Activated CD8-positive, alpha-beta memory T cell treated with anti-CD3 and anti-CD28 coated beads, Interleukin-2, amount 10 ng/mL, durations not matched to agents 7 days and 5 days (primary cell): ENCODE measurements around the gene OR6C68. TPM values are rescaled to one million over a fixed set of nuclear protein-coding genes. Genes with fewer than 3 reads are reported as not detected.

Source experiments
- ATAC-seq: fragments of 150-1000 bp; cut with Tn5 transposase; one replicate; pipeline ENCODE4 v1.10.0; 2021; ENCODE audit warnings: moderate library complexity
- CTCF ChIA-PET: fragments of 350-600 bp; sonication (Branson Sonifier 250); formaldehyde crosslinking; loops from one replicate; lab custom pipeline; 2021; ENCODE audit warnings: antibody characterized with exemption; lab: Charles Lee
- DNase-seq: peaks from one replicate; pipeline ENCODE4 v3.0.0-alpha.2; 2020
- H3K27ac Mint-ChIP-seq: one replicate; pipeline ENCODE4 v1.8.0; 2021; ENCODE audit warnings: mild to moderate bottlenecking, mixed read lengths
- H3K27me3 Mint-ChIP-seq: one replicate; pipeline ENCODE4 v1.8.0; 2021; ENCODE audit warnings: mixed read lengths
- H3K36me3 Mint-ChIP-seq: one replicate; pipeline ENCODE4 v1.8.0; 2021; ENCODE audit warnings: mild to moderate bottlenecking, mixed read lengths
- H3K4me1 Mint-ChIP-seq: one replicate; pipeline ENCODE4 v1.8.0; 2021; ENCODE audit warnings: mixed read lengths
- H3K4me3 Mint-ChIP-seq: one replicate; pipeline ENCODE4 v1.8.0; 2021; ENCODE audit warnings: mild to moderate bottlenecking, moderate library complexity, mixed read lengths
- H3K9me3 Mint-ChIP-seq: one replicate; pipeline ENCODE4 v1.8.0; 2022; ENCODE audit warnings: low read depth, mixed read lengths
- total RNA-seq, 2 experiments: library from RNA; stranded (reverse); gene quantifications; one replicate each; pipeline ENCODE4 v1.2.3, GENCODE V29; 2021

Gene OR6C68
- total RNA-seq, 2 experiments from 2014 or later = not detected

DNA sequence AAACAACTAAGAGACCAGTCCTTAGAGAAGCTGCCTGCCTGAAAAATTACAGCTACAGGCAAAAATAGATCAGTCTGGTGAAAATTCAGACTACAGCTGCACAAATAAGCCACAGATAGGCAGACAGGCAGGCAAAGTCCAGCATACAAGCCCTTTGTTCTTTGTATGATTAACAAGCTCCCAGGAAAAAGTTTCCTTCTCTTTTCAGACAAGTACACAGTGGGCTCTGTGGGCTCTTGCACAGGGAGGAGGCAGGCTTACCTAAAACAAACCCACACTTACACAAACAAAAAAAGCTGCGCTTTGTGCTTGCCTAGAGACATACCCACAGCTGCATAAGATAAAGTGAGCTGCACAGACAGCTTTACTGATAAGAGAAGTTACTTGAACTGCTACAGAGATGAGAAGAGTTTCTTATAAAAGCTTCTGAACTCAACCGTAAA lies 7.7 kb downstream of the OR6C68 start:
- Mint-ChIP-seq H3K4me1 (no peaks in the 10 kb centered on the region), H3K9me3 (no peaks in the 10 kb centered on the region), H3K4me3 (no peak overlapping the region), H3K36me3 (no peaks in the 10 kb centered on the region), H3K27me3 (peaks cover 14% of the 10 kb centered on the region), H3K27ac (no peak overlapping the region)
- DNase-seq = no peak
- no peak for ATAC-seq
- CTCF ChIA-PET = interaction anchor here (0.6 kb wide), 1 partner anchor 1202 kb away, joined by 4 read pairs; no protein-coding TSS in a partner anchor

DNA sequence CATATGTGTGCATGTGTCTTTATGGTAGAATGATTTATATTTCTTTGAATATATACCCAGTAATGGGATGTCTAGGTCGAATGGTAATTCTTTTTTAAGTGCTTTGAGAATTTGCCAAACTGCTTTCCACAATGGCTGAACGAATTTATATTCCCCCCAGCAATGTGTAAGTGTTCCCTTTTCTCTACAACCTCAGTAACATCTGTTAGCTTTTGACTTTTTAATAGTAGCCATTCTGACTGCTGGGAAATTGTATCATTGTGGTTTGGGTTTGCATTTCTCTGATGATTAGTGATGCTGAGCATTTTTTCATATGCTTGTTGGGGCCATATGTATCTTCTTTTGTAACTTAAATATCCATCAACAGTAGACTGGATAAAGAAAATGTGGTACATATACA lies 9.4 kb downstream of the OR6C68 start:
- no peaks in the 10 kb centered on the region for H3K9me3 Mint-ChIP-seq
- CTCF ChIA-PET = no interaction called here
- no peak overlapping the region for H3K27ac Mint-ChIP-seq
- ATAC-seq = no peak
- DNase-seq = no peak
- peaks cover under 1% of the 10 kb centered on the region for H3K27me3 Mint-ChIP-seq
- no peak overlapping the region for H3K4me3 Mint-ChIP-seq
- H3K4me1 Mint-ChIP-seq = no peaks in the 10 kb centered on the region
- H3K36me3 Mint-ChIP-seq = no peaks in the 10 kb centered on the region

DNA sequence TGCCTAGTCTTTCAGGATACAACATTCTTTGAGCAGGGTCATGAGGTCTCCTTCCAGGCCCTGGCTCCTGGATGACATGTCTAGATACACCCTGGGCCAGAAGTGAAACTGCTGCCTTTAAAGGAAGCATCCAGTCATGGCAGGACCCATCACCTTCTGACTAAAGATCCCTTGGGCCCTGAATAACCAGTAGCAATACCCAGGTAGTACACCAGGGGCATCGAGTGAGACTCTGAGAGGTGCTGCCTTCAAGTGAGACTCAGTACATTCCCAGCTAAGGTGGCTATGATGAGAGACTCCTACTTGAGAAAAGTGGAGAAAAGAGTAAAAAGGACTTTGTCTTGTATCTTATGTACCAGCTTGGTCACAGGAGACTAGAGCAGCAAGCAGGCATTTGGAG lies 23.5 kb downstream of the OR6C68 start:
- no peaks in the 10 kb centered on the region for H3K4me1 Mint-ChIP-seq
- CTCF ChIA-PET = no interaction called here
- no peak overlapping the region for H3K4me3 Mint-ChIP-seq
- H3K27ac Mint-ChIP-seq = no peak overlapping the region
- no peaks in the 10 kb centered on the region for H3K9me3 Mint-ChIP-seq
- peaks cover 2% of the 10 kb centered on the region for H3K27me3 Mint-ChIP-seq
- ATAC-seq (no peak), DNase-seq (no peak)
- no peaks in the 10 kb centered on the region for H3K36me3 Mint-ChIP-seq

DNA sequence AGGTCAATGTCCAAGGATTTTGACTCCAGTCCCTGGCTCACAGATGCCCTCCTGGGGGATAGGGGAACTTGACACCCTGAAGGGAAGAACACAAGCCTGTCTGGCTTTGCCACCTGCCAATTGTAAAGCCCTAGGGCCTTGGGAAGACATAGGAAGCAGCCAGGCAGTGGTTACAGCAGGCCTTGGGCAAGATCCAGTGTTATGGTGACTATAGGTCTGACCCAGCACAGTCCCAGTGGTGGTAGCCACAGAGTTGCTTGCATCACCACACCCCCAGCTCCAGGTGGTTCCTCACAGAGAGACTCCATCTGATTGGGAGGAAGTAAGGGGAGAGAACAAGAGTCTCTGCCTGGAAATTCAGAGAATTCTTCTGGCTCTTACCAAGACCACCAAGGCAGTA lies 24.2 kb downstream of the OR6C68 start:
- DNase-seq (no peak), ATAC-seq (no peak)
- Mint-ChIP-seq H3K9me3 (no peaks in the 10 kb centered on the region), H3K27ac (no peak overlapping the region), H3K36me3 (no peaks in the 10 kb centered on the region), H3K27me3 (peaks cover 2% of the 10 kb centered on the region), H3K4me3 (no peak overlapping the region), H3K4me1 (no peaks in the 10 kb centered on the region)
- CTCF ChIA-PET = no interaction called here

Other genes with a start within 250 kb of the OR6C68 start
- not detected for gene OR6C74, start 247.8 kb upstream of the OR6C68 start, total RNA-seq
- gene OR6C6, start 195.8 kb upstream of the OR6C68 start, total RNA-seq = not detected
- gene OR6C1, start 178.0 kb upstream of the OR6C68 start, total RNA-seq = not detected
- gene OR6C3, start 161.6 kb upstream of the OR6C68 start, total RNA-seq = not detected
- gene OR6C75, start 129.4 kb upstream of the OR6C68 start, total RNA-seq = not detected
- not detected for gene OR6C65, start 91.8 kb upstream of the OR6C68 start, total RNA-seq
- gene OR6C76, start 66.1 kb upstream of the OR6C68 start, total RNA-seq = not detected
- not detected for gene OR6C2, start 48.3 kb upstream of the OR6C68 start, total RNA-seq
- gene OR6C70, start 22.2 kb upstream of the OR6C68 start, total RNA-seq = not detected
- gene OR6C4, start 57.2 kb downstream of the OR6C68 start, total RNA-seq = not detected
- not detected for gene OR2AP1, start 80.1 kb downstream of the OR6C68 start, total RNA-seq
- not detected for gene OR10P1, start 144.5 kb downstream of the OR6C68 start, total RNA-seq
- 1 to 10 TPM; 3.7 to 4.4 TPM for gene ITGA7, start 215.5 kb downstream of the OR6C68 start, total RNA-seq
- gene BLOC1S1, start 223.7 kb downstream of the OR6C68 start, total RNA-seq = 100 to 1,000 TPM; 151 to 152 TPM
- 10 to 100 TPM; 11.1 to 14.4 TPM for gene RDH5, start 228.0 kb downstream of the OR6C68 start, total RNA-seq
- 100 to 1,000 TPM; 222 to 288 TPM for gene CD63, start 236.6 kb downstream of the OR6C68 start, total RNA-seq